ENCODE measurements around the gene ARHGEF4.

DNA sequence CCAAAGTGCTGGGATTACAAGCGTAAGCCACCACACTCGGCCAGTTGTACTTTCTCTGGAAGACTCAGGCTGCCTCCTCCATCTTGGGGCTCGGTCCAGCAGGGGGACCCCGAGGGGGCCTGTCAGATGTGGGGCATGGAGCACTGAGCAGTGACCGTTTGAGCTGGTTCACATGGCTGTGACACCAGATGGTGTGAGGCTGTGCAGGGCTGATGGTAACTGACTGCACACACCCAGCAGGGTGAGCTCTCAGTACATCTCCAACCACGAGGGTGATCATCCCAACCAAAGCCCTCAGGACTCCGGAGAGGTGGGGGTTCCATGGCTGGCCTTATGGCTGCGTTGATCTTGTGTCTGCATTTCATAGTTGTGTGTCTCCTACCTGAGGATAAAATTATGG is 193.1 kb downstream of the ARHGEF4 start:
- 0 out of 4 replicates have a peak, but pooled peaks of 1 of the 2 experiments have one; percentile 2 for TF ChIP-seq CTCF (conservative IDR thresholded peaks at IDR 0.05; ENCODE audit: low read depth in 2 of 2)
- TF ChIP-seq CREB1 (CRISPR knock-in tag; IDR thresholded peaks at IDR 0.05; ENCODE audit: low read depth): no peak
- TF ChIP-seq EZH2phosphoT487 (IDR thresholded peaks at IDR 0.05; ENCODE audit: unreplicated experiment): no peak
- TF ChIP-seq, protein P1, sequence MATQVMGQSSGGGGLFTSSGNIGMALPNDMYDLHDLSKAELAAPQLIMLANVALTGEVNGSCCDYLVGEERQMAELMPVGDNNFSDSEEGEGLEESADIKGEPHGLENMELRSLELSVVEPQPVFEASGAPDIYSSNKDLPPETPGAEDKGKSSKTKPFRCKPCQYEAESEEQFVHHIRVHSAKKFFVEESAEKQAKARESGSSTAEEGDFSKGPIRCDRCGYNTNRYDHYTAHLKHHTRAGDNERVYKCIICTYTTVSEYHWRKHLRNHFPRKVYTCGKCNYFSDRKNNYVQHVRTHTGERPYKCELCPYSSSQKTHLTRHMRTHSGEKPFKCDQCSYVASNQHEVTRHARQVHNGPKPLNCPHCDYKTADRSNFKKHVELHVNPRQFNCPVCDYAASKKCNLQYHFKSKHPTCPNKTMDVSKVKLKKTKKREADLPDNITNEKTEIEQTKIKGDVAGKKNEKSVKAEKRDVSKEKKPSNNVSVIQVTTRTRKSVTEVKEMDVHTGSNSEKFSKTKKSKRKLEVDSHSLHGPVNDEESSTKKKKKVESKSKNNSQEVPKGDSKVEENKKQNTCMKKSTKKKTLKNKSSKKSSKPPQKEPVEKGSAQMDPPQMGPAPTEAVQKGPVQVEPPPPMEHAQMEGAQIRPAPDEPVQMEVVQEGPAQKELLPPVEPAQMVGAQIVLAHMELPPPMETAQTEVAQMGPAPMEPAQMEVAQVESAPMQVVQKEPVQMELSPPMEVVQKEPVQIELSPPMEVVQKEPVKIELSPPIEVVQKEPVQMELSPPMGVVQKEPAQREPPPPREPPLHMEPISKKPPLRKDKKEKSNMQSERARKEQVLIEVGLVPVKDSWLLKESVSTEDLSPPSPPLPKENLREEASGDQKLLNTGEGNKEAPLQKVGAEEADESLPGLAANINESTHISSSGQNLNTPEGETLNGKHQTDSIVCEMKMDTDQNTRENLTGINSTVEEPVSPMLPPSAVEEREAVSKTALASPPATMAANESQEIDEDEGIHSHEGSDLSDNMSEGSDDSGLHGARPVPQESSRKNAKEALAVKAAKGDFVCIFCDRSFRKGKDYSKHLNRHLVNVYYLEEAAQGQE (IDR thresholded peaks at IDR 0.05; ENCODE audit: unreplicated experiment): no peak
- TF ChIP-seq POLR2AphosphoS5 (IDR thresholded peaks at IDR 0.05; ENCODE audit: low read depth): no peak
- TF ChIP-seq EZH2 (IDR thresholded peaks at IDR 0.05; ENCODE audit: low read depth, unreplicated experiment): no peak
- TF ChIP-seq, protein P2, sequence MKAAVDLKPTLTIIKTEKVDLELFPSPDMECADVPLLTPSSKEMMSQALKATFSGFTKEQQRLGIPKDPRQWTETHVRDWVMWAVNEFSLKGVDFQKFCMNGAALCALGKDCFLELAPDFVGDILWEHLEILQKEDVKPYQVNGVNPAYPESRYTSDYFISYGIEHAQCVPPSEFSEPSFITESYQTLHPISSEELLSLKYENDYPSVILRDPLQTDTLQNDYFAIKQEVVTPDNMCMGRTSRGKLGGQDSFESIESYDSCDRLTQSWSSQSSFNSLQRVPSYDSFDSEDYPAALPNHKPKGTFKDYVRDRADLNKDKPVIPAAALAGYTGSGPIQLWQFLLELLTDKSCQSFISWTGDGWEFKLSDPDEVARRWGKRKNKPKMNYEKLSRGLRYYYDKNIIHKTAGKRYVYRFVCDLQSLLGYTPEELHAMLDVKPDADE (IDR thresholded peaks at IDR 0.05): no peak
- TF ChIP-seq ZNF331 (CRISPR knock-in tag; IDR thresholded peaks at IDR 0.05; ENCODE audit: low read depth): no peak

Data from GM23338 (cell line).